ENCODE results near the gene MYCN.
"Not testable (repeated sequence)": the region's sequence is repeated elsewhere in the genome, so short reads cannot be mapped to it uniquely, and the experiment has no call there.

Gene MYCN

DNA sequence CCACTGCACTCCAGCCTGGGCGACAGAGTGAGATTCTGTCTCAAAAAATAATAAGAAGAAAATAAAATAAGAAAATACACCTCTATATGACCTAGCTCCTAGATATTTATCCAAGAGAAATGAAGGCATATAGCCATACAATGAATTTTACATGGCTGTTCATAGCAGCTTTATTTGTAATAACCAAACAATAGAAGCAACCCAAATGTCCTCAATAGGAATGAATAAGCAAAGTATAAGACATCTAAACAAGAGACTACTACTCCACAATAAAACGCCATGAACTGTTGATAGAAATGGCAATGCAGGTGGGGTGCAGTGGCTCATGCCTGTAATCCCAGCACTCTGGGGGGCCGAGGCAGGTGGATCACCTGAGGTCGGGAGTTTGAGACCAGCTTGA, 31.2 kb upstream of the MYCN start:
- no peak for FAIRE-seq
- TF ChIP-seq, protein P1, sequence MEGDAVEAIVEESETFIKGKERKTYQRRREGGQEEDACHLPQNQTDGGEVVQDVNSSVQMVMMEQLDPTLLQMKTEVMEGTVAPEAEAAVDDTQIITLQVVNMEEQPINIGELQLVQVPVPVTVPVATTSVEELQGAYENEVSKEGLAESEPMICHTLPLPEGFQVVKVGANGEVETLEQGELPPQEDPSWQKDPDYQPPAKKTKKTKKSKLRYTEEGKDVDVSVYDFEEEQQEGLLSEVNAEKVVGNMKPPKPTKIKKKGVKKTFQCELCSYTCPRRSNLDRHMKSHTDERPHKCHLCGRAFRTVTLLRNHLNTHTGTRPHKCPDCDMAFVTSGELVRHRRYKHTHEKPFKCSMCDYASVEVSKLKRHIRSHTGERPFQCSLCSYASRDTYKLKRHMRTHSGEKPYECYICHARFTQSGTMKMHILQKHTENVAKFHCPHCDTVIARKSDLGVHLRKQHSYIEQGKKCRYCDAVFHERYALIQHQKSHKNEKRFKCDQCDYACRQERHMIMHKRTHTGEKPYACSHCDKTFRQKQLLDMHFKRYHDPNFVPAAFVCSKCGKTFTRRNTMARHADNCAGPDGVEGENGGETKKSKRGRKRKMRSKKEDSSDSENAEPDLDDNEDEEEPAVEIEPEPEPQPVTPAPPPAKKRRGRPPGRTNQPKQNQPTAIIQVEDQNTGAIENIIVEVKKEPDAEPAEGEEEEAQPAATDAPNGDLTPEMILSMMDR (IDR thresholded peaks at IDR 0.05; ENCODE audit: insufficient read depth, missing control alignments) = no peak
- no peak for DNase-seq (ENCODE audit: insufficient read length, low spot score)

DNA sequence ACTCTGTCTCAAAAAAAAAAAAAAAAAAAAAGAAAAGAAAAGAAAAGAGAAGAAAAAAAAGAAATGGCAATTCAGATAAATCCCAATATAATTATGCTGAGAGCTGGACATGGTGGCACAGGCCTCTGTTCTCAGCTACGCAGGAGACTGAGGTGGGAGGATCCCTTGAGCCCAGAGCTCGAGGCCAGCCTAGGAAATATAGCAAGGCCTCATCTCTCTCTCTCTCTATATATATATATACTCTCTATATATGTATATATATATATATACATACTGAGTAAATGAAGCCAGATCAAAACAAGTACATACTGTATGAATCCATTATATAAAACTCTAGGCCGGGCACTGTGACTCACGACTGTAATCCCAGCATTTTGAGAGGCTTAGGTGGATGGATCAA, 30.6 kb upstream of the MYCN start:
- FAIRE-seq = no peak
- TF ChIP-seq, protein P1 (IDR thresholded peaks at IDR 0.05; ENCODE audit: insufficient read depth, missing control alignments) = no peak
- no peak for DNase-seq (ENCODE audit: insufficient read length, low spot score)

DNA sequence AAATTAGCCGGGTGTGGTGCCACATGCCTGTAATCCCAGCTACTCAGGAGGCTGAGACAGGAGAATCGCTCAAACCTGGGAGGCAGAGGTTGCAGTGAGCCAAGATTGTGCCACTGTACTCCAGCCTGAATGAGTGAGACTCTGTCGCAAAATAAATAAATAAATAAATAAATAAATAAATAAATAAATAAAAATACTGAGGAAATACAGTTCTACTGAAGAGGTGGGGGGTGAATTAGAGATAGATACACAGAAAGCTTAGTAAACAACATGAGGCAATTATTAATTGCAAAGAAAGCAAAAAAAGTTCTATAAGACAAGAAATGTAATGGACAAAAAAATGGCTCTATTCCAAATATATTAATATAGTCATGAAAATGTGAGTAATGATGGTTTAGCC, 29.1 kb upstream of the MYCN start:
- not testable (repeated sequence) for DNase-seq (ENCODE audit: insufficient read length, low spot score); FAIRE-seq

- TF ChIP-seq, protein P1 (IDR thresholded peaks at IDR 0.05; ENCODE audit: insufficient read depth, missing control alignments) = no peak
- FAIRE-seq (no peak), DNase-seq (ENCODE audit: insufficient read length, low spot score) (no peak)
Measured at GRCh38 chr2:15911686-15912085, 28.7 kb upstream of the MYCN start.

DNA sequence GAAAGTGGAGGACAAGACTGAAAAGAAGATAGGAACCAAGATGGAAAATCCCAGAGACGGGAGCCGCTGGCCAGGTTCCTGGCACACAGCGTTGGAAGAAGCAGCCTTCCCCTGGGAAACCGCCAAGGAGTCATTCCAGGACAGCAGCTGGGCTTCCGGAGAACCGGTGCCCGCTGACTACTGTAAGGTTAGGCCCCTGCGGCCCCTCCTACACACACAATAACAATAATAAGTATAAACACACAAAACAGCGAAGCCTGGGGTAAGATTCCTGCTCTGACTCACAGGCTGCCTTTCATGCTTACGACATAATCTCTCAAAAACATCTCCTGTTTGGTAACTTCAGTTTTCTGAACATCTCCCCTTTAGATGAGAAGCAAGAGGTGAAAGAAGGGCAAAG, 28.1 kb upstream of the MYCN start:
- no peak for DNase-seq (ENCODE audit: insufficient read length, low spot score)
- FAIRE-seq = no peak
- TF ChIP-seq, protein P1 (IDR thresholded peaks at IDR 0.05; ENCODE audit: insufficient read depth, missing control alignments) = no peak

DNA sequence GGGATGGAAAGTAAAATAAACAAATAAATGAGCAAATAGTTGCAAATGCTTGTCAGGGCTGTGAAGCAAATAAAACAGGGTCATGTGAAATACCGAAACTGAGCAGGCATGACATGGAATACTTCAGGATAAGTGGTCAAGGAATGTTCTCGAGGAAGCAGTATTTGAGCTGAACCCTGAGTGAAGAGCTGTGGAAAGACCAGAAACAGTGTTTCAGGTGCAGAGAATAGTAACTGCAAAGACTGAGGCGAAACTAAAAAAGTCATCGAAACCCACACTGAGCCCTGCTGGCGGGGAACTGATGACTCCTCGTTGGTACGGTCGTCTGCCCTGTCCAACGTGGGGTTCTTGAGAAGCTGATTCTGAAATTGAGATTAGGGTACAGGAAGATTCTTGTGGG, 27.2 kb upstream of the MYCN start:
- no peak for DNase-seq (ENCODE audit: insufficient read length, low spot score)
- no peak for FAIRE-seq
- TF ChIP-seq, protein P1 (IDR thresholded peaks at IDR 0.05; ENCODE audit: insufficient read depth, missing control alignments) = no peak

DNA sequence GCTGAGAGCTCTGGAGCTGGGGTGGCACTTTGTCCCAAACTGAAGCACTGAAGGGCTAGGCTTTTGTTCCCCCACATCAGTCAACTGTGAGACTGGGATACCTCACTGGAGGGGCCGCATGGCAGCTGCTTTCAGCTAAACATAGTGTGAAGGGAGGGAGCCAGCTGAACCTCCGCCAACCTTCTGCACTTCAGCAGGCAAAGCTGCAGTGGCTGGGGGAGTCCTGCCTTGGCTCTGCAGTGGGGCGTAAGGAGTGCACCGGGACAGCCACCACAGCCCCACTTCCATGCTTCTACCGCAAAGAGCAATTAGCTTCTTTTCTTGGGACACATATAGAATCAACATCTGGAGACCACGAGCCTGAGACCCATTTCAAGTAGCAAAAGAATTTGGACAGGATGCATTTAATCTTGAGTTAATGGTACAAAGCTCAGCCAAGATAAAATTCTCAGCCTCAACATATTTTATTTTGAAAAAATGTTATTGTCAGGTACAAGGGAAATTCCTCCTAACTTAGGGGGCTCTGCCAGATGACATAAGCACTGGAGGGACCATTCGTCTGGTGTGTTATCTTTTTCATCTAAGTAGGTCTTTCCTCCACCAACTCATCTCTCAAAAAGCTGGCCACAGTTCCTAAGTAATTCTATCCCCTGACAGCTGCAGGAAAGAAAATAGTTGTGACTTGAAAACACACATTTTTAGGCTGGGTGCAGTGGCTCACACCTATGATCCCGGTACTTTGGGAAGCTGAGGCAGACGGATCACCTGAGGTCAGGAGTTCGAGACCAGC, 25.6 kb upstream of the MYCN start:
- DNase-seq (ENCODE audit: insufficient read length, low spot score) (no peak), FAIRE-seq (no peak)
- TF ChIP-seq, protein P1 (IDR thresholded peaks at IDR 0.05; ENCODE audit: insufficient read depth, missing control alignments) = no peak

- not testable (repeated sequence) for DNase-seq (ENCODE audit: insufficient read length, low spot score); FAIRE-seq
Measured at GRCh38 chr2:15915546-15915945, 24.8 kb upstream of the MYCN start.
